ENCODE data around the gene PRXL2A.
A peak's percentile ranks its signal among the peaks of the same experiment; 100 is the strongest.
"Not testable (repeated sequence)": the region's sequence is repeated elsewhere in the genome, so short reads cannot be mapped to it uniquely, and the experiment has no call there.

The PRXL2A gene

GRCh38 chr10:80474941-80475340 is 66.6 kb downstream of the PRXL2A start:
- DNase-seq (ENCODE audit: low read depth): no peak

GRCh38 chr10:80475641-80476040 is 67.3 kb downstream of the PRXL2A start:
- not testable (repeated sequence) for DNase-seq (ENCODE audit: low read depth)

DNA sequence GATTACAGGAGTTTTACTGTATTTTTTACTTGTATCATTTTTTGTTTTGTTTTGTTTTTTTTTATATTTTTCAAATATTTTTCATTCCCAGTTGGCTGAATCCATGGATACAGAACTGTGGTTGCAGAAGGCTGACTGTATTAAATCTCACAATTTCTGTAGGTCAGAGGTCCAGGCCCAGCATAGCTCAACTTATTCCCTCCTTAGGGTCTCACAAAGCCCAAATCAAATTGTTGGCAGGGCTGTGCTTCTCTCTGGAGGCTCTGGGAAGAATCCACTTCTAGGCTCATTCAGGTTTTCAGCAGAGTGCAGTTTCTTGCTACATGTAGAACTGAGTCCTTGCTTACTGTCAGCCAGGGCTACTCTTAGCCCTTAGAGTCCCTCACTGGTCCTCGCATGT is 68.3 kb downstream of the PRXL2A start:
- no peak for DNase-seq (ENCODE audit: low read depth)

- DNase-seq (ENCODE audit: low read depth): peak; percentile 86
Measured at GRCh38 chr10:80477813-80478212, 69.5 kb downstream of the PRXL2A start.

DNA sequence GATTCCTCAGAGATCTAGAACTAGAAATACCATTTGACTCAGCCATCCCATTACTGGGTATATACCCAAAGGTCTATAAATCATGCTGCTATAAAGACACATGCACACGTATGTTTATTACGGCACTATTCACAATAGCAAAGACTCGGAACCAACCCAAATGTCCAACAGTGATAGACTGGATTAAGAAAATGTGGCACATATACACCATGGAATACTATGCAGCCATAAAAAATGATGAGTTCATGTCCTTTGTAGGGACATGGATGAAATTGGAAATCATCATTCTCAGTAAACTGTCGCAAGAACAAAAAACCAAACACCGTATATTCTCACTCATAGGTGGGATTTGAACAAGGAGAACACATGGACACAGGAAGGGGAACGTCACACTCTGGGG is 72.0 kb downstream of the PRXL2A start:
- DNase-seq (ENCODE audit: low read depth): not testable (repeated sequence)

GRCh38 chr10:80480852-80481251 is 72.5 kb downstream of the PRXL2A start:
- no peak for DNase-seq (ENCODE audit: low read depth)

DNA sequence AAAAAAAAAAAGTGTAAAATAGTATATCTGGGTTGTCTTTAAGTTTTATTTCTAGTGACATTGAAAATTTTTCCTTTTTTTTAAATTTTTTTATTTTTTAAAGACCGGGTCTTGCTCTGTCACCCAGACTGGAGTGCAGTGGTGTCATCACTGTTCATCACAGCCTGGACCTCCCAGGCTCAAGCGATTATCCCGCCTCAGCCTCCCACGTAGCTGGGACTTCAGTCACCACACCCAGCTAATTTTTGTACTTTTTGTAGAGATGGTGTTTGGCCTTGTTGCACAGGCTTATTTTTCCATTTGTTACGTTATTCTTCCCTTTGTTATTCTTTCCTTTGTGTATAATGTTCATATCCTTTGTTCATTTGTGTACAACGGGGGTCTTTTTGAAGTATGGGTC is 75.9 kb downstream of the PRXL2A start:
- DNase-seq (ENCODE audit: low read depth): no peak

DNA sequence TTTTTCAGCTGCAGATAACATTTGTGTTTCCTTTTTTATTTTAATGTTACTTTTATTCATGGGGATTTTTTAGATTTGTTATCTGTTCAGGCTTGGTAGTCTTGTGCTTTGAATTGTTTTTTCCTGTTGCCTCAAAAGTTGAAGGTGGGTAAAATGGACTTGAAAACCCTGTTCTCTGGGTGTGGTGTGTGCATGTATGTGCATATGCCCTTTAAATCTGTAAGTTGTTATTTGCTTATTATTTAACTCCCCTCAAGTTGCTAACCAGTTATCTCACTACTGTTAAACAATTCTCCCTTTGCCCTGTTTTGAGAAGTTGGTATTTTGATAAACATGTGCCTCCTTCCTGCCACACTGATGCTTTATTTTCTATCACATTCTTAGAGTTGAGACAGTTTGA is 76.3 kb downstream of the PRXL2A start:
- no peak for DNase-seq (ENCODE audit: low read depth)

- no peak for DNase-seq (ENCODE audit: low read depth)
Measured at GRCh38 chr10:80485076-80485945, 77.0 kb downstream of the PRXL2A start.

DNA sequence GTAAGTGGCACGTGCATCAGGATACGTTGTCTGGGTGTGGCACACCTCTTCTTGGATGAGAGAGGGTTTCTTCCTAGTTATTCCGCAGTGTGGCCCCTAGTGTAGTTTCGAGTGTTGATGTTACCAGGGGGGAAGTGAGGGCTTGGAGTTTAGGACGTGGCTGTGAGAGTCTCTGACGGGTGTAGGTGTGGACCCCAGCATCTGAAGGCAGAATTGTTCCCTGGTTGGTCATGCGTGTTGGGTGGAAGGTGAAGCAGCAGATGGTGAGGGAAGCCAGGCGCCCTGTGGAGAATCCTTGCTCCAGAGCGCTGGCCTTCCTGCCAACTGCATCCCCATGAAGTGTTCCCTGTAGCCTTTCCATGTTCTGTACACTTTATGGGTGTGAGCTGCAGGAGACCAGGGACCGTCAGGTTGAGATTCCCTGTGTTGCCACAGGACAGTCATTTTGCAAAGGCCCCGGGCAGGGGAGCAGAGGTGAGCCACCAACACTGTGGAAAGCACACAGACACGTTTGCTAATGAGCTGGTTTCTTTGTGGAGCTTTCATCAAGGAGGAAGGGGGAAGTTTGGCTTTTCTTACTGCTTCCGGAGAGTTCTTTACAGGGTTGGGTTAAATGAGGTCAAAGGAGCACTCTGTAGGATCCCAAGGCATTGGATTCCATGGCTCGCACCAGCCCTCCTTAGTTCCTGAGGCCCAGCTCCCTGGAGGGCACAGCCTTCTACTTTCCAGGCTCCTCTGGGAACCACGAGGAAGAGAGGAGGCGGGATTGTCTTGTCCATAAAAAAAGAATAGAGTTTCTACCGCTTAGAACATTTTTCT is 77.8 kb downstream of the PRXL2A start:
- DNase-seq (ENCODE audit: low read depth): no peak
